HEK293T (cell line): Measurements from ENCODE around the gene MYLK.

ENCODE experiments used
- ARNT ChIP-seq: fragments of 450-650 bp; IDR thresholded peaks from 2 replicates; pipeline ENCODE4 v1.6.1; 2017; ENCODE audit warnings: mild to moderate bottlenecking
- FOXM1 ChIP-seq: fragments of 450-650 bp; IDR thresholded peaks from 2 replicates; pipeline ENCODE4 v1.6.1; 2017; ENCODE audit warnings: mild to moderate bottlenecking, borderline replicate concordance
- NFRKB ChIP-seq: fragments of 450-650 bp; IDR thresholded peaks from 2 replicates; pipeline ENCODE4 v1.6.1; 2016; ENCODE audit warnings: mild to moderate bottlenecking, moderate library complexity
- SP1 ChIP-seq: fragments of 450-650 bp; IDR thresholded peaks from 2 replicates; pipeline ENCODE4 v1.6.1; 2017
- SUZ12 ChIP-seq: fragments of 450-650 bp; IDR thresholded peaks from 2 replicates; pipeline ENCODE4 v1.6.1; 2016; ENCODE audit warnings: mild to moderate bottlenecking
- TARDBP ChIP-seq: fragments of 450-650 bp; IDR thresholded peaks from 2 replicates; pipeline ENCODE4 v1.6.1; 2016

DNA sequence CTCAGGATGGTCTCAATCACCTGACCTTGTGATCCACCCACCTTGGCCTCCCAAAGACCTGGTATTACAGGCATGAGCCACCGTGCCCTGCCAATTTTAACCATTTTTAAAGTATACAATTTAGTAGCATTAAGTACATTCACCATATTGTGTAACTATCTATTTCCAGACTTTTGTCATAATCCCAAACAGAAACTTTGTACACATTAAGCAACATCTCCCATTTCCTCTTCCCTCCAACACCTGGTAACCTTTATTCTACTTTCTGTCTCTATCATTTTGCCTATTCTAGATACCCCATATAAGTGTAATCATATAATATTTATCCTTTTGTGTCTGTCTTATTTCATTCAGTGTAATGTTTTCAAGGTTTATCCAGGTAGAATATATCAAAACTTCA is 8.9 kb upstream of the MYLK start:
- TF ChIP-seq SUZ12 (no peak), TARDBP (no peak), ARNT (no peak), SP1 (no peak), FOXM1 (no peak), NFRKB (no peak)
